IMR-90 (cell line): ENCODE results near the gene METTL5. TPM values are rescaled to one million over a fixed set of nuclear protein-coding genes. Genes with fewer than 3 reads are reported as not detected.

ENCODE experiments used
- ATAC-seq: fragments of 200-7000 bp; cut with Tn5 transposase; 2 replicates; pipeline ENCODE4 v1.9.1; 2020; ENCODE audit warnings: low read depth, mild to moderate bottlenecking, moderate library complexity
- BruUV-seq: library from RNA; stranded (reverse); fragments of 400-500 nt; replicated peaks from 2 replicates; lab custom pipeline; 2021; lab: Mats Ljungman, UMichigan
- CTCF ChIA-PET: fragments of 300-600 bp; formaldehyde crosslinking; extraction: SDS; loops from one replicate; lab custom pipeline; 2021; ENCODE audit warnings: antibody characterized with exemption; lab: Yijun Ruan, JAX
- POLR2A ChIA-PET: fragments of 300-600 bp; sonication (Branson Sonifier 250); formaldehyde crosslinking; loops from one replicate; lab custom pipeline; 2022; ENCODE audit warnings: antibody characterized with exemption; ENCODE audit not compliant: unreplicated experiment; lab: Charles Lee
- DNase-seq: peaks from one replicate; pipeline ENCODE4 v3.0.0; 2013
- H2AFZ ChIP-seq: replicated peaks from 2 replicates; pipeline ENCODE3; 2013; ENCODE audit warnings: low read length, mild to moderate bottlenecking; ENCODE audit not compliant: poor library complexity
- H2AK5ac ChIP-seq: 2 replicates; pipeline ENCODE4 v1.6.1; 2013; ENCODE audit warnings: low read depth, low read length, inconsistent platforms
- H2AK9ac ChIP-seq: replicated peaks from 2 replicates; pipeline ENCODE3; 2013; ENCODE audit warnings: mild to moderate bottlenecking, low read depth, low read length, moderate library complexity; ENCODE audit not compliant: poor library complexity
- H2BK120ac ChIP-seq: 2 replicates; pipeline ENCODE4 v1.6.1; 2013; ENCODE audit warnings: low read depth, low read length, inconsistent platforms
- H2BK15ac ChIP-seq: 3 replicates; pipeline ENCODE4 v1.6.1; 2013; ENCODE audit warnings: low read depth, low read length, inconsistent platforms
- H2BK20ac ChIP-seq: 2 replicates; pipeline ENCODE4 v1.6.1; 2013; ENCODE audit warnings: low read depth, mild to moderate bottlenecking, inconsistent platforms, low read length, moderate library complexity
- H2BK5ac ChIP-seq: 2 replicates; pipeline ENCODE4 v1.6.1; 2013; ENCODE audit warnings: mild to moderate bottlenecking, low read depth, low read length, inconsistent platforms; ENCODE audit not compliant: poor library complexity, severe bottlenecking
- H3K14ac ChIP-seq: replicated peaks from 2 replicates; pipeline ENCODE4 v1.6.1; 2013; ENCODE audit warnings: low read depth, low read length, inconsistent platforms
- H3K18ac ChIP-seq: 2 replicates; pipeline ENCODE4 v1.6.1; 2013; ENCODE audit warnings: low read depth, low read length, control low read depth
- H3K23ac ChIP-seq: 2 replicates; pipeline ENCODE4 v1.6.1; 2013; ENCODE audit warnings: low read depth, low read length, inconsistent platforms
- H3K27ac ChIP-seq: 2 replicates; pipeline ENCODE4 v1.5.1; 2013; ENCODE audit warnings: mild to moderate bottlenecking, control low read depth, low read length; ENCODE audit not compliant: insufficient read depth
- H3K27me3 ChIP-seq: 2 replicates; pipeline ENCODE4 v1.6.1; 2013; ENCODE audit warnings: low read length; ENCODE audit not compliant: control insufficient read depth, insufficient read depth
- H3K36me3 ChIP-seq: 2 replicates; pipeline ENCODE4 v1.6.1; 2013; ENCODE audit warnings: low read length, mixed read lengths; ENCODE audit not compliant: control insufficient read depth, insufficient read depth
- H3K4ac ChIP-seq: 2 replicates; pipeline ENCODE4 v1.6.1; 2013; ENCODE audit warnings: low read depth, low read length, inconsistent platforms
- H3K4me1 ChIP-seq: 2 replicates; pipeline ENCODE4 v1.6.1; 2013; ENCODE audit warnings: low read length, mixed read lengths; ENCODE audit not compliant: control insufficient read depth, insufficient read depth
- H3K4me2 ChIP-seq: 2 replicates; pipeline ENCODE4 v1.6.1; 2013; ENCODE audit warnings: low read depth, mild to moderate bottlenecking, control low read depth, low read length, moderate library complexity
- H3K4me3 ChIP-seq: 2 replicates; pipeline ENCODE4 v1.5.1; 2013; ENCODE audit warnings: low read depth, mild to moderate bottlenecking, control low read depth, low read length, moderate library complexity; ENCODE audit not compliant: insufficient read depth
- H3K56ac ChIP-seq: 2 replicates; pipeline ENCODE4 v1.6.1; 2013; ENCODE audit warnings: low read length, inconsistent platforms; ENCODE audit not compliant: insufficient read depth; ENCODE audit errors: extremely low read depth
- H3K79me1 ChIP-seq, 2 experiments: 2 replicates each; pipeline ENCODE4 v1.6.1; 2013; ENCODE audit warnings: low read length in 2 of 2, inconsistent platforms in 1 of 2, low read depth in 1 of 2
- H3K9ac ChIP-seq: 2 replicates; pipeline ENCODE4 v1.6.1; 2013; ENCODE audit warnings: low read depth, low read length, control low read depth
- H3K9me1 ChIP-seq: 2 replicates; pipeline ENCODE4 v1.6.1; 2013; ENCODE audit warnings: low read length, inconsistent platforms; ENCODE audit not compliant: insufficient read depth
- H3K9me3 ChIP-seq: 2 replicates; pipeline ENCODE4 v1.6.1; 2013; ENCODE audit warnings: low read length; ENCODE audit not compliant: control insufficient read depth, insufficient read depth
- H4K20me1 ChIP-seq: 2 replicates; pipeline ENCODE4 v1.6.1; 2013; ENCODE audit warnings: low read length, inconsistent platforms; ENCODE audit not compliant: insufficient read depth
- H4K5ac ChIP-seq: 2 replicates; pipeline ENCODE4 v1.6.1; 2013; ENCODE audit warnings: mild to moderate bottlenecking, low read depth, low read length, control low read depth
- H4K8ac ChIP-seq, 2 experiments: 2 replicates each; pipeline ENCODE4 v1.6.1; 2013; ENCODE audit warnings: low read depth in 2 of 2, low read length in 2 of 2, control low read depth in 1 of 2, inconsistent platforms in 1 of 2
- H4K91ac ChIP-seq: 2 replicates; pipeline ENCODE4 v1.6.1; 2013; ENCODE audit warnings: low read depth, low read length, inconsistent platforms; ENCODE audit not compliant: insufficient read depth
- CEBPB ChIP-seq: IDR thresholded peaks from 2 replicates; pipeline ENCODE4 v1.6.1; 2012; ENCODE audit warnings: low read depth, low read length, improper control_type of control experiment
- CTCF ChIP-seq: conservative IDR thresholded peaks from 2 replicates; pipeline ENCODE4 v1.5.1; 2012; ENCODE audit warnings: mild to moderate bottlenecking, low read depth, low read length, improper control_type of control experiment
- MAZ ChIP-seq: IDR thresholded peaks from 2 replicates; pipeline ENCODE4 v1.6.1; 2012; ENCODE audit warnings: low read depth, mild to moderate bottlenecking, low read length, improper control_type of control experiment, moderate library complexity, borderline replicate concordance
- NFE2L2 ChIP-seq: fragments of 150-350 bp; IDR thresholded peaks from 2 replicates; pipeline ENCODE4 v1.6.1; 2016; ENCODE audit warnings: low read depth, mild to moderate bottlenecking, low read length
- POLR2A ChIP-seq: IDR thresholded peaks from 2 replicates; pipeline ENCODE4 v1.6.1; 2012; ENCODE audit warnings: mild to moderate bottlenecking, low read depth, low read length
- WGBS, 2 experiments: methylation state at CpG; one replicate each; pipeline versions ENCODE4 v1.1.5 to v1.1.7; 2013; ENCODE audit warnings: missing lambda C conversion rate in 2 of 2; ENCODE audit not compliant: insufficient read length in 1 of 2; ENCODE audit errors: extremely low coverage in 2 of 2; 5-methylcytosine and 5-hydroxymethylcytosine counted together
- dilution Hi-C: fragments of 300-500 bp; cut with HindIII; formaldehyde crosslinking; loops from one replicate; pipeline ENCODE4 v1.14.3; 2018; ENCODE audit warnings: low sequenced_read_pairs; ENCODE audit not compliant: unreplicated experiment
- in situ Hi-C: fragments of 300-500 bp; cut with MboI; formaldehyde crosslinking; loops from 3 replicates; pipeline ENCODE4 v1.14.3; 2019; ENCODE audit warnings: low sequenced_read_pairs, inconsistent platforms, mixed read lengths
- intact Hi-C: fragments of 100-400 bp; cut with micrococcal nuclease; formaldehyde crosslinking; loops from 2 replicates; pipeline ENCODE4 v1.10.0; 2022
- polyA plus RNA-seq, 3 experiments: library from polyadenylated mRNA; depleted of rRNA; stranded (reverse); fragments of >200 nt; gene quantifications; 2 replicates each; pipeline ENCODE4 v1.2.3, GENCODE V29; 2012; ENCODE audit warnings: low replicate concordance in 1 of 3
- total RNA-seq: library from RNA; depleted of rRNA; stranded (reverse); fragments of >200 nt; gene quantifications from 2 replicates; pipeline ENCODE4 v1.2.3, GENCODE V29; 2012

The METTL5 gene
- total and polyA plus RNA-seq, 2 of the 4 experiments (the other 2 are of a cell fraction), result 38.3 to 49.8 TPM

- Histone ChIP-seq H2BK15ac (no peak overlapping the region), H3K27me3 (no peaks in the 10 kb centered on the region), H3K9me1 (no peaks in the 10 kb centered on the region), H2BK5ac (no peak overlapping the region), H3K56ac (no peak overlapping the region), H2BK120ac (no peak overlapping the region), H4K20me1 (peaks cover 16% of the 10 kb centered on the region), H4K5ac (no peak overlapping the region), H3K23ac (no peak overlapping the region), H2AK9ac (no peak overlapping the region), H3K4me3 (no peak overlapping the region), H3K27ac (no peak overlapping the region), H2BK20ac (no peak overlapping the region), H3K9ac (no peak overlapping the region), H2AFZ (no peak overlapping the region), H3K4me1 (no peaks in the 10 kb centered on the region), H4K91ac (no peak overlapping the region), H3K14ac (no peak overlapping the region), H3K18ac (no peak overlapping the region), H3K36me3 (0 out of 2 replicates have a peak, but pooled peaks cover 2% of the 10 kb centered on the region), H3K4me2 (no peak overlapping the region), H4K8ac (no peak overlapping the region), H3K9me3 (no peaks in the 10 kb centered on the region), H3K79me1 (peaks cover 12 to 43% of the 10 kb centered on the region in 2 experiments), H2AK5ac (no peak overlapping the region), H3K4ac (no peak overlapping the region)
- ChIA-PET POLR2A (no interaction called here), CTCF (no interaction called here)
- DNase-seq (no peak), ATAC-seq (no peak)
- no CpG with 5 or more reads among the region's 1 CpG for WGBS, 2 experiments
- TF ChIP-seq POLR2A (no peak), NFE2L2 (no peak), MAZ (no peak), CEBPB (no peak), CTCF (no peak)
- in situ Hi-C loops, result no loop called here
- dilution Hi-C loops, result no loop called here
- BruUV-seq, result no TSS peak
- intact Hi-C loops, result no loop called here
Measured at GRCh38 chr2:169834401-169834800, 9.7 kb upstream of the METTL5 start.
